GM08714 (cell line): Measurements from ENCODE around the gene GAS2L2.

ENCODE experiments used
- H3K4me3 ChIP-seq: fragments of 200-500 bp; sonication (Bioruptor generic); 2 replicates; pipeline ENCODE4 v1.5.1; 2014; ENCODE audit warnings: mild to moderate bottlenecking, low read length, inconsistent platforms
- ZNF274 ChIP-seq: IDR thresholded peaks from 2 replicates; pipeline ENCODE4 v1.6.1; 2012; ENCODE audit warnings: mild to moderate bottlenecking, low read depth, low read length

GAS2L2 gene

DNA sequence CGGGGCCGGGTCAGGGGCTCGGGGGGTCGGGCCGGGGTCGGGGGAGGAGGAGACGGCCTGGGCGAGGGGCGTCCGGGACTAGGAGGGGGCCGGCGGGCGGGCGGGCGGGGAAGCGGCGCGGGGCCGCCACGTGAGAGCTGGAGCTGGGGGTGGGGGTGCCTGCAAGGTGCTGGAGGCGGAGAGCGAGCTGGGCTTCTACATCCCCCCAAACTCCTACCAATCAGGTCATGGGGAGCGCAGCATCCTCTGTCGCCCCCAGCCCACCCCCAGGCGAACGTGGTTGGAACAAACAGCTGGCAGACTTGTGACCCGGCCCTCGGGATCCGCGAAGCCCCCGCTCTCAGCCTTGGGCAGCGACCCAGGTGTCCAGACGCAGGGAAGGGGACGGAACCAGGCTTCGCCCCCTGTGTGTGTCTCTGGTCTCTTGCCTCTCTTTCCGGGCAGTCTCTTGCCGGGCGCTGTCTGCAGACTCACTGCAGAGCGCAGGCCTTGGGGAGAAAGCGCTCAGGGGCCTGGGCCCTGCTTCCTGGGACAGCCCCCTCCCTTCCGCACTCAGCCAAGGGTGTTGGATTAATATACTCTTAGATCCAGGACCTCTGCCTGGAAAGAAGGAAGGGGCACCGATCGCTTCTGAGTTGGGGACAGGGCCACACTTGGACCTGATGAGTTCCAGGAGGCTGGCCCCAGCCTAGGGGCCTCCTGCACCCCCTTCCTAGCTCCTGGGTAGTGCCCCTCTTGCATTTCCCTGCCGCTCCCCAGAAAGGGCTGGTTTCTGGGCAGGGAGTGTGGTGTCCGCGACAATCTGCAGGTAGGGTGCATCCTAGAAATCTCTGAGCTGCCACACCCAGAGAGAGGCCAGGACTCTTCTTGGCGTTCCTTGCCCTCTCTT is 20.9 kb downstream of the GAS2L2 start:
- no peak overlapping the region for H3K4me3 ChIP-seq

GRCh38 chr17:35731239-35731916 is 21.7 kb downstream of the GAS2L2 start, which contains the start of gene RASL10B:
TSS of gene RASL10B (plus strand) at chr17:35731639. CDS start at chr17:35735185, 3,546 bp downstream.
- peak within 1 kb of the TSS; percentile 31; the same call in 1 of the 2 replicates for H3K4me3 ChIP-seq
- TF ChIP-seq ZNF274: no peak

More for the DNA sequence above, 20.9 kb downstream of the GAS2L2 start:
- no peak for TF ChIP-seq ZNF274

- no peak overlapping the region for H3K4me3 ChIP-seq
- TF ChIP-seq ZNF274: no peak
These were observed 22.5 kb downstream of the GAS2L2 start for GRCh38 chr17:35730400-35731005.

DNA sequence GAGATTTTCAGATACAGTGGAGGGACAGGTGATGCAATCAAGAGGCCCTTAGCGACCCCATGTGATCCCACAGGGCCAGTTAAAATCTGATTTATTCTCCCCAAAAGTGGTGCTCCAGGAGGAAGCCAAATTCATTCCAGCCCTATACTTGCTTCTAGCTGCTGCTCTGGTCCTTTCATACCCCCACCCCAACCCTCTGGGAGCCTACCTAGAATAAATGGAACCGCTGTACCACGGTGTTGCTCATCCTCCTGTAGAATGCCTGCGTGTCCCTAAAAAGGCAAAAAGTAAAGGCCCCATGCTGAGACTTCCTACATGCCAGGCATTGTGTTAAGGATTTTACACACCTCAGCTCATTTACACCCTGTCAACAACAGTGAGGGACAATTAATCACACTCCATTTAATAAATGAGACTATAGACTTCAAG is 23.6 kb downstream of the GAS2L2 start:
- no peak for TF ChIP-seq ZNF274
- H3K4me3 ChIP-seq: no peak overlapping the region

DNA sequence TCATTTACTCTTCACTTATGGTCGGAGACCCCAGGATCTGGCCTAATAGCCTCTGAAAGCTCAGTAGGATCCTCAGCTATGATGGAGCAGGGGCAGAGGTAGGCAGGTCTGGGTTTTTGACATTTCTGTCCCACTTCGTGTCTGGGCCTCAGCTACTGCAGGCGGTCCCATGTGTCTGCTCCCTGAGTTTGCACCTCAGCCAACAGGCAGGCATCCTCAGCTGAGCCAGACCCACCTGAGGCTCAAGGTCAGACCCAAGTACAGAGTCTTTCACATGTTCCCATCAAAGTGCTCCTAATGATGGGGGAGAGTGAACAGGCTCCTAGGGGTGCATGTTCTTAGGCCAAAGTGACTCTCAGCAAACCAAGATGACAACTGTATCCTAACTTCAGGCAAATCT is 24.5 kb downstream of the GAS2L2 start:
- H3K4me3 ChIP-seq: no peak overlapping the region
- TF ChIP-seq ZNF274: no peak

DNA sequence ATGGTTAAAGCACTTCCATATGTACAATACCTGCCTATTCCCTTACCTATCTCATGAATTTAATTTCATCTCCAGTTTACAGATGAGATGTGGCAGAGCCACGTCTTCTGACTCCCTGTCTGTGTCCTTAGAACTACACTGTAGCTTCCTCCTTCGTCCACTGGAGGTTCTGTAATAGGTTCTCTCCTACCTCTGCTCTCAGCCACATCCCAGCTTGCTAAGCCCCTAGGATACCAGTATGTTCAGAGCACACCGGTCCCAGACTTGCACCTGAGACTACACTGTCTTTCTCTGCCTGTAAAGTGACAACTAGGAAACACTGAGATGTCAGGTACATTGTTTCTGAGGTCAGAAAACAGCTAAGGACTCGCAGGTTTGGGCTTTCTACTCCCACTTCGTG is 25.4 kb downstream of the GAS2L2 start:
- no peak for TF ChIP-seq ZNF274

GRCh38 chr17:35726953-35727460 is 26.0 kb downstream of the GAS2L2 start:
- H3K4me3 ChIP-seq: no peak overlapping the region
- no peak for TF ChIP-seq ZNF274

More for the DNA sequence above, 25.4 kb downstream of the GAS2L2 start:
- no peak overlapping the region for H3K4me3 ChIP-seq

- TF ChIP-seq ZNF274: no peak
- H3K4me3 ChIP-seq: no peak overlapping the region
These were observed 26.7 kb downstream of the GAS2L2 start for GRCh38 chr17:35726127-35726952.

DNA sequence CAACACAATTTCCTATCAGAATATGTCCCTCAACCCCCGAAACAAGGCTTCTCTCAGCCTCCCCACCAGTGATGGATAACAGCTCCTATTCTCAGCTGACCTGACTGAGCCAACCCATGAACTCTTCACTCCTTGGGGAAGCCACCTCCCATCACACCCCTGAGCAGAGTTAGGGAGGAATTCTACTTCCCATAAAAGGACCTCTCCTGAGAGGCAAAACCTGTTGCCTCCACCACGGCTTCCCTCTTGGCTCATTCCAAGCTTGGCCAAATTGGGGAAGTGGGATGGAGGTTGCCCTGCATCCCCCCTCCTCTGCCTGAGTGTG is 27.3 kb downstream of the GAS2L2 start:
- TF ChIP-seq ZNF274: no peak
- H3K4me3 ChIP-seq: no peak overlapping the region

- no peak overlapping the region for H3K4me3 ChIP-seq
- no peak for TF ChIP-seq ZNF274
These were observed 28.0 kb downstream of the GAS2L2 start for GRCh38 chr17:35725058-35725457.

GRCh38 chr17:35723735-35724134 is 29.3 kb downstream of the GAS2L2 start:
- no peak for TF ChIP-seq ZNF274
- H3K4me3 ChIP-seq: no peak overlapping the region

GRCh38 chr17:35717475-35717874 is 35.6 kb downstream of the GAS2L2 start:
- H3K4me3 ChIP-seq: no peak overlapping the region
- TF ChIP-seq ZNF274: no peak

DNA sequence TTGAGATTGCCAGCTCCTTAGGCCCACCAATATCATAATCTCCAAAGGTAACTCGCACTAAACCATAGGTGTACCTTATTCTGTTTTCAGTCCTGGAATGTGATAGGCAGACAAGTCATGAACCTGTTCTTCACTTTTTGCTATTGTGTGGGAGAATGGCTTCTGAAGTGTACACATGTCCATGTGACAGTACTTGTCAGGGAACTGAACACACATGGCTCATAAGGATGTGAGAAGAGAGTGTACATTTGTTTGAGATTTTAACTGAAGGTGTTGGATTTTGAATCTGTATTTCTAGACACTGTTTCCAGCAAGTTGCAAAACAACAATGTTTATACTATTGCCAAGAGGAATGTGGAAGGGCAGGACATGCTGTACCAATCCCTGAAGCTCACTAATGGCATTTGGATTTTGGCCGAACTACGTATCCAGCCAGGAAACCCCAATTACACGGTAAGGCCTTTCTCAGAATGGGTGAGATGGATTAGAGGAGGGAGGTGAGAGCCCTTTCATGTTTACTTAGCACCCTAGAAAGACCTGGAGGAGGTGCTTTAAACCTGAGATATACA is 36.1 kb downstream of the GAS2L2 start:
- H3K4me3 ChIP-seq: no peak overlapping the region
- no peak for TF ChIP-seq ZNF274

- TF ChIP-seq ZNF274: no peak
- no peak overlapping the region for H3K4me3 ChIP-seq
These were observed 36.9 kb downstream of the GAS2L2 start for GRCh38 chr17:35716173-35716572.
